ENCODE data around the gene TCF15. TPM values are rescaled to one million over a fixed set of nuclear protein-coding genes. Genes with fewer than 3 reads are reported as not detected.

TCF15 gene
- total RNA-seq, 4 donors from 2014 or later, result 0.59 TPM; not detected in 3

DNA sequence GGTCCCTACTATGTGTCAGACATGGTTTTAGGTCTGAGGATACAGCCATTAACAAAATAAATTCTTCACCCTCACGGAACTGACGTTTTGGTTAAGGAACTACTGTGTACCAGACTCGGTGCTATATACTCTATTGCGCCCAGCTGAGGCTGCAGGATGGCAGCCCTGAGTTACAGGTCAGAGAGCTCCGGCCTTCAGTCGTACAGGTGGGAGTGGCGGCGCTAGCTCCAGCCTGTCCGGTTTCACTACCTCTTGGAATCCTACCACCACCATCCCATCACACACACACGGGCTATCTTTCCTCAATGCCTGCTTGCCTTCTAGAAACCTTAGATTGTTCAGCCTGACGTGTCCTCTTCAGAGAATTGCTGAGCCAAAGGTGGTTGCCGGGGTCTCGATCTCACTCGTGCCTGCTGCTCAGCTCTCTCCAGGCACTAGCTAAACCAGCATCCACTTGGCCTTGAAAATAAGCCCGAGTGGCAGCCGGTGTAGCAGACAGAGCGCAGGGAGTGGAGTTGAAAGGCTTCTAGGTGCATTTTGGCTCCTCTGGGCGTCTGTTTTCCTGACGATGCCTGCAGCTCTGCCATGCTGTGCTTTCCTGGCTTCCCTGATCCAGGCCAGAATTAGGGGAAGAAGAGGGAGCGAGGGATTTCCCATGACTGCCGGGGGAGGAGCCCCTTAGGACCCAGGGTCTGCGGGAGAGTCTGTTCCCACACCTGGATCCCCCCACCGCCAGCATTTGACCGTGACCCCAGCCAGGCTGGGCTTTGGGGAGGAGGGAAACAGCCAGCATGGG is 1.1 kb upstream of the TCF15 start:
- H3K4me3 ChIP-seq (replicated peaks in 1 of 3), result no peak overlapping the region
- H3K9me3 ChIP-seq, result no peaks in the 10 kb centered on the region

DNA sequence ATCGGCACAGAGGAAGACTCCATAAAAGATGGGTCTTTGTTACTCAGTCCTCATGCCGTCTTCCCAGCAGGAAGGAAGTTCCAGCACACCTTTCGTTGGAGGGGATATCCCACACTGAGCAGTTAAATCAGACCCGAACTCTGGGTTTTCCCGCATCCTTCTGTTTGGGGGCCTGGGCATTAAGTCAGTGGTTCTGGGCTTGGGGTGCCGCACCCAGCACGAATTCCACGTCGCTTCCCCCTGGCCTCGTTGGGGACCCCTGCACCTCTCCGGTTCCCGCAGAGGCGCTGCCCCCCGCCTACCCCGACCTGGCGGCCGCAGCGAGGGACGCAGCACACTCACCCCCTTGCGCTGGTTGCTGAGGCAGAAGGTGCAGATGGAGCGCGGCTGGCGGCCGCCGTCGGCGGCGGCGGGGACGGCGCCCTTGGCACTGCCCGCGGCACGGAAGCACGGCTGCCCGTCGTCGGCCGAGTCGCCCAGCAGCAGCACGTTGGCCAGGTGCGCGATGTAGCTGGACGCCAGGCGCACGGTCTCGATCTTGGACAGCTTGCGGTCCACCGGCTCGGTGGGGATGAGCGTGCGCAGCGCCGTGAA is 641 bp downstream of the TCF15 start:
- H3K36me3 ChIP-seq, result no peaks in the 10 kb centered on the region
- H3K27me3 ChIP-seq, result peaks cover 7% of the 10 kb centered on the region
- H3K9me3 ChIP-seq, result no peaks in the 10 kb centered on the region
- no peak overlapping the region for H3K27ac ChIP-seq
- intact Hi-C loops (cut with DNase I), result no loop called here
- 17 to 18% methylated on average over 19 of the region's 54 CpGs for WGBS, 2 donors
- H3K4me3 ChIP-seq (replicated peaks in 1 of 3), result no peak overlapping the region
- no peak for DNase-seq
- peaks cover 0 to 5% of the 10 kb centered on the region in 2 donors for H3K4me1 ChIP-seq
- TF ChIP-seq POLR2A (IDR thresholded peaks at IDR 0.05) (no peak), CTCF (IDR thresholded peaks at IDR 0.05) (no peak)

More for the DNA sequence above, 1.1 kb upstream of the TCF15 start:
- no peaks in the 10 kb centered on the region for H3K36me3 ChIP-seq
- WGBS, 2 donors, result 30 to 36% methylated on average over 20 to 22 of the region's 24 CpGs
- H3K27me3 ChIP-seq, result peaks cover 7% of the 10 kb centered on the region
- intact Hi-C loops (cut with DNase I), result no loop called here
- no peak overlapping the region for H3K27ac ChIP-seq
- H3K4me1 ChIP-seq, result peaks cover 0 to 5% of the 10 kb centered on the region in 2 donors
- TF ChIP-seq POLR2A (IDR thresholded peaks at IDR 0.05) (no peak), CTCF (IDR thresholded peaks at IDR 0.05) (no peak)
- DNase-seq, result no peak

GRCh38 chr20:608970-609369 is 1.1 kb downstream of the TCF15 start:
- Histone ChIP-seq H3K27ac (no peak overlapping the region), H3K36me3 (no peaks in the 10 kb centered on the region), H3K27me3 (peaks cover 7% of the 10 kb centered on the region), H3K4me1 (peaks cover 0 to 5% of the 10 kb centered on the region in 2 donors), H3K9me3 (no peaks in the 10 kb centered on the region), H3K4me3 (replicated peaks in 1 of 3) (no peak overlapping the region)
- TF ChIP-seq CTCF (IDR thresholded peaks at IDR 0.05) (no peak), POLR2A (IDR thresholded peaks at IDR 0.05) (no peak)
- intact Hi-C loops (cut with DNase I), result no loop called here
- 77 to 79% methylated on average over 8 of the region's 8 CpGs for WGBS, 2 donors
- no peak for DNase-seq

- no peak overlapping the region for H3K27ac ChIP-seq
- no peak for DNase-seq
- H3K4me3 ChIP-seq (replicated peaks in 1 of 3), result no peak overlapping the region
- no peaks in the 10 kb centered on the region for H3K9me3 ChIP-seq
- H3K27me3 ChIP-seq, result peaks cover 7% of the 10 kb centered on the region
- WGBS, 2 donors, result 76 to 96% methylated on average over 5 of the region's 6 CpGs
- peaks cover 0 to 5% of the 10 kb centered on the region in 2 donors for H3K4me1 ChIP-seq
- TF ChIP-seq CTCF (IDR thresholded peaks at IDR 0.05), result no peak
- TF ChIP-seq POLR2A (IDR thresholded peaks at IDR 0.05), result no peak
- H3K36me3 ChIP-seq, result no peaks in the 10 kb centered on the region
- intact Hi-C loops (cut with DNase I), result no loop called here
Measured at GRCh38 chr20:607476-607875, 2.6 kb downstream of the TCF15 start.

GRCh38 chr20:605237-605636 is 4.9 kb downstream of the TCF15 start:
- H3K36me3 ChIP-seq, result no peaks in the 10 kb centered on the region
- peaks cover 0 to under 1% of the 10 kb centered on the region in 2 donors for H3K4me1 ChIP-seq
- 77 to 78% methylated on average over 5 of the region's 5 CpGs for WGBS, 2 donors
- peaks cover under 1% of the 10 kb centered on the region for H3K27me3 ChIP-seq
- DNase-seq, result no peak
- H3K27ac ChIP-seq, result no peak overlapping the region
- no peak overlapping the region for H3K4me3 ChIP-seq (replicated peaks in 1 of 3)
- TF ChIP-seq POLR2A (IDR thresholded peaks at IDR 0.05) (no peak), CTCF (IDR thresholded peaks at IDR 0.05) (no peak)
- intact Hi-C loops (cut with DNase I), result no loop called here
- no peaks in the 10 kb centered on the region for H3K9me3 ChIP-seq
